ENCODE data around the gene NID1. TPM values are rescaled to one million over a fixed set of nuclear protein-coding genes. Genes with fewer than 3 reads are reported as not detected.
A peak's percentile ranks its signal among the peaks of the same experiment; 100 is the strongest.
"Not testable (repeated sequence)": the region's sequence is repeated elsewhere in the genome, so short reads cannot be mapped to it uniquely, and the experiment has no call there.

NID1 gene
- total RNA-seq, 2 donors from 2014 or later, result 70.6 to 86.8 TPM

GRCh38 chr1:236099355-236099974 lies 34.6 kb upstream of the NID1 start:
- intact Hi-C loops (cut with DNase I), result no loop called here
- DNase-seq (no peak), ATAC-seq (peak in 1 of 2 donors; percentile 33)

GRCh38 chr1:236098267-236098666 lies 33.4 kb upstream of the NID1 start:
- intact Hi-C loops (cut with DNase I), result no loop called here
- DNase-seq, result no peak
- no peak for ATAC-seq

GRCh38 chr1:236096660-236097482 lies 32.0 kb upstream of the NID1 start:
- intact Hi-C loops (cut with DNase I); ATAC-seq: not testable (repeated sequence)
- peak; percentile 65 for DNase-seq

- intact Hi-C loops (cut with DNase I), result no loop called here
- ATAC-seq (no peak), DNase-seq (no peak)
Observed at GRCh38 chr1:236095705-236096520, 31.0 kb upstream of the NID1 start.

GRCh38 chr1:236092899-236093298 lies 28.0 kb upstream of the NID1 start:
- DNase-seq, result no peak
- ATAC-seq, result no peak
- intact Hi-C loops (cut with DNase I), result no loop called here

GRCh38 chr1:236091933-236092318 lies 27.0 kb upstream of the NID1 start:
- intact Hi-C loops (cut with DNase I), result no loop called here
- no peak for ATAC-seq
- DNase-seq, result no peak

- ATAC-seq, result no peak
Observed at GRCh38 chr1:236090741-236091147, 25.9 kb upstream of the NID1 start.

GRCh38 chr1:236089046-236089773 lies 24.3 kb upstream of the NID1 start:
- ATAC-seq (no peak), DNase-seq (no peak)
- intact Hi-C loops (cut with DNase I), result no loop called here

More at GRCh38 chr1:236090741-236091147, 25.9 kb upstream of the NID1 start:
- DNase-seq, result no peak
- intact Hi-C loops (cut with DNase I), result no loop called here

- intact Hi-C loops (cut with DNase I), result no loop called here
- ATAC-seq (no peak), DNase-seq (no peak)
Observed at GRCh38 chr1:236086537-236086936, 21.6 kb upstream of the NID1 start.

- no peak for DNase-seq
- ATAC-seq, result no peak
- intact Hi-C loops (cut with DNase I), result no loop called here
Observed at GRCh38 chr1:236085545-236086159, 20.8 kb upstream of the NID1 start.

GRCh38 chr1:236084386-236084730 lies 19.5 kb upstream of the NID1 start:
- DNase-seq, result no peak
- intact Hi-C loops (cut with DNase I), result no loop called here
- ATAC-seq, result no peak

GRCh38 chr1:236083650-236084385 lies 18.9 kb upstream of the NID1 start:
- ATAC-seq (peak; percentile 44 to 91), DNase-seq (no peak)
- intact Hi-C loops (cut with DNase I), result no loop called here

GRCh38 chr1:236082526-236082925 lies 17.6 kb upstream of the NID1 start:
- intact Hi-C loops (cut with DNase I), result no loop called here
- ATAC-seq (no peak), DNase-seq (no peak)

- DNase-seq, result no peak
- ATAC-seq, result no peak
Observed at GRCh38 chr1:236081546-236082227, 16.8 kb upstream of the NID1 start.

GRCh38 chr1:236079703-236080102 lies 14.8 kb upstream of the NID1 start:
- intact Hi-C loops (cut with DNase I), result no loop called here
- no peak for ATAC-seq
- no peak for DNase-seq

More at GRCh38 chr1:236081546-236082227, 16.8 kb upstream of the NID1 start:
- intact Hi-C loops (cut with DNase I), result no loop called here

GRCh38 chr1:236078993-236079392 lies 14.1 kb upstream of the NID1 start:
- DNase-seq (no peak), ATAC-seq (no peak)
- intact Hi-C loops (cut with DNase I), result no loop called here

GRCh38 chr1:236078077-236078476 lies 13.2 kb upstream of the NID1 start:
- DNase-seq; ATAC-seq; intact Hi-C loops (cut with DNase I): not testable (repeated sequence)

GRCh38 chr1:236075848-236076247 lies 11.0 kb upstream of the NID1 start:
- DNase-seq (no peak), ATAC-seq (no peak)
- intact Hi-C loops (cut with DNase I), result no loop called here

Measured in left cardiac atrium (tissue), 4 donors.